A673 (cell line): ENCODE data around the gene LRP2. TPM values are rescaled to one million over a fixed set of nuclear protein-coding genes. Genes with fewer than 3 reads are reported as not detected.

Source experiments
- BruUV-seq: library from RNA; stranded (reverse); fragments of 400-500 nt; replicated peaks from 2 replicates; lab custom pipeline; 2021; lab: Mats Ljungman, UMichigan
- CTCF ChIA-PET: fragments of 300-600 bp; sonication (Branson Sonifier 250); formaldehyde crosslinking; loops from one replicate; lab custom pipeline; 2022; ENCODE audit warnings: antibody characterized with exemption; lab: Charles Lee
- POLR2A ChIA-PET: fragments of 300-600 bp; sonication (Branson Sonifier 250); formaldehyde crosslinking; loops from one replicate; lab custom pipeline; 2022; ENCODE audit warnings: antibody characterized with exemption; ENCODE audit not compliant: low non-redundant PET; lab: Charles Lee
- DNase-seq: peaks from one replicate; pipeline ENCODE4 v3.0.0-alpha.2; 2015; ENCODE audit warnings: low spot score
- H3K27ac ChIP-seq: fragments of 200-600 bp; sonication (generic); 2 replicates; pipeline ENCODE4 v1.5.1; 2016; ENCODE audit warnings: mixed run types, low read depth, mild to moderate bottlenecking, mixed read lengths, antibody characterized with exemption, low read length; ENCODE audit not compliant: poor library complexity, severe bottlenecking
- H3K27me3 ChIP-seq: fragments of 200-600 bp; sonication (generic); replicated peaks from 2 replicates; pipeline ENCODE4 v1.6.1; 2017; ENCODE audit warnings: mixed run types, low read depth, mild to moderate bottlenecking, mixed read lengths, antibody characterized with exemption, low read length; ENCODE audit not compliant: insufficient read depth, poor library complexity
- H3K36me3 ChIP-seq: fragments of 200-600 bp; sonication (generic); 2 replicates; pipeline ENCODE4 v1.6.1; 2016; ENCODE audit warnings: mixed run types, mild to moderate bottlenecking, mixed read lengths, antibody characterized with exemption, low read length; ENCODE audit not compliant: insufficient read depth, poor library complexity, severe bottlenecking
- H3K4me1 ChIP-seq: fragments of 200-600 bp; sonication (generic); 2 replicates; pipeline ENCODE4 v1.6.1; 2017; ENCODE audit warnings: mixed run types, mild to moderate bottlenecking, mixed read lengths, antibody characterized with exemption, low read length; ENCODE audit not compliant: insufficient read depth, poor library complexity, severe bottlenecking
- H3K4me3 ChIP-seq: fragments of 200-600 bp; sonication (generic); 2 replicates; pipeline ENCODE4 v1.5.1; 2016; ENCODE audit warnings: low read depth, mixed run types, mild to moderate bottlenecking, mixed read lengths, low read length; ENCODE audit not compliant: poor library complexity, severe bottlenecking
- H3K9me3 ChIP-seq: fragments of 200-600 bp; sonication (generic); 2 replicates; pipeline ENCODE4 v1.6.1; 2016; ENCODE audit warnings: mixed run types, low read depth, mild to moderate bottlenecking, mixed read lengths, antibody characterized with exemption, low read length; ENCODE audit not compliant: poor library complexity, severe bottlenecking
- EZH2 ChIP-seq: fragments of 200-600 bp; sonication (generic); IDR thresholded peaks from 2 replicates; pipeline ENCODE4 v1.6.1; 2017; ENCODE audit warnings: borderline replicate concordance, low read depth, mild to moderate bottlenecking, mixed read lengths, antibody characterized with exemption, low read length; ENCODE audit not compliant: poor library complexity, severe bottlenecking
- intact Hi-C: fragments of 100-400 bp; cut with micrococcal nuclease; formaldehyde crosslinking; loops from one replicate; pipeline ENCODE4 v1.10.0; 2022; ENCODE audit not compliant: unreplicated experiment
- total RNA-seq: library from RNA; stranded (reverse); gene quantifications from 2 replicates; pipeline ENCODE4 v1.2.3, GENCODE V29; 2021
- TF ChIP-seq, protein P1 (sequence below): fragments of 300-800, 200-600 bp; sonication (generic); conservative IDR thresholded peaks from 2 replicates; pipeline ENCODE4 v1.5.1; 2017; ENCODE audit warnings: low read depth, mild to moderate bottlenecking, antibody characterized with exemption, low read length, moderate library complexity, mixed read lengths

LRP2 gene
- total RNA-seq, 1 experiment from 2014 or later: 0.26 TPM

DNA sequence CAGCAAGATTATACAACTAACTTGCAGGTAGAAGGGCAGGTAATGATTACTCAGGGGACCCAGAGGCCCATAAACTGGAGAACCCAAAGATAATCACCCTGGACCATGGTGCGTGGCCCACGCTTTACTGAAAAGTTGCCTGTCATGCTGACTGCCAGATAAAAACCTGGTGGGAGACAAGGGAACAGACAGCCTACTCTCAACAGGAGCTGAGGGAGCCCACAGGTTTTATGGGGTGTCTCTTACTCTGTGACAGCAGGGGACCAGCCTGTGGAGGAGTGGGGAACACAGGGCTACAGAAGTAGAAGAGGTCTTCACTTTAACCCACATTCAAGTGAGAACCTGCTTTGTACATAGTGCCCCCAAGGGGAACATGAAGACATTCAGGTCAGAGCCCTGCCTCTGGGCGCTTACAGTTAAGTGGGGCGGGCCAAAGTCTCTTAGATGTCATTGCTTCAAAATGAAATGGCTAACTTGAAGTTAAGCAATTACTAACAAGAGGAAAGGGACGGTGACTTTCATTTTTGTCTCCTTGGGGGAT is 232.6 kb downstream of the LRP2 start:
- Histone ChIP-seq H3K27ac (no peak overlapping the region), H3K27me3 (peaks cover 2% of the 10 kb centered on the region), H3K9me3 (no peaks in the 10 kb centered on the region), H3K36me3 (no peaks in the 10 kb centered on the region), H3K4me1 (no peaks in the 10 kb centered on the region), H3K4me3 (no peak overlapping the region)
- ChIA-PET POLR2A (no interaction called here), CTCF (no interaction called here)
- DNase-seq: no peak
- no TSS peak for BruUV-seq
- TF ChIP-seq, protein P1, sequence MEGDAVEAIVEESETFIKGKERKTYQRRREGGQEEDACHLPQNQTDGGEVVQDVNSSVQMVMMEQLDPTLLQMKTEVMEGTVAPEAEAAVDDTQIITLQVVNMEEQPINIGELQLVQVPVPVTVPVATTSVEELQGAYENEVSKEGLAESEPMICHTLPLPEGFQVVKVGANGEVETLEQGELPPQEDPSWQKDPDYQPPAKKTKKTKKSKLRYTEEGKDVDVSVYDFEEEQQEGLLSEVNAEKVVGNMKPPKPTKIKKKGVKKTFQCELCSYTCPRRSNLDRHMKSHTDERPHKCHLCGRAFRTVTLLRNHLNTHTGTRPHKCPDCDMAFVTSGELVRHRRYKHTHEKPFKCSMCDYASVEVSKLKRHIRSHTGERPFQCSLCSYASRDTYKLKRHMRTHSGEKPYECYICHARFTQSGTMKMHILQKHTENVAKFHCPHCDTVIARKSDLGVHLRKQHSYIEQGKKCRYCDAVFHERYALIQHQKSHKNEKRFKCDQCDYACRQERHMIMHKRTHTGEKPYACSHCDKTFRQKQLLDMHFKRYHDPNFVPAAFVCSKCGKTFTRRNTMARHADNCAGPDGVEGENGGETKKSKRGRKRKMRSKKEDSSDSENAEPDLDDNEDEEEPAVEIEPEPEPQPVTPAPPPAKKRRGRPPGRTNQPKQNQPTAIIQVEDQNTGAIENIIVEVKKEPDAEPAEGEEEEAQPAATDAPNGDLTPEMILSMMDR: no peak
- TF ChIP-seq EZH2: no peak
- intact Hi-C loops: no loop called here

DNA sequence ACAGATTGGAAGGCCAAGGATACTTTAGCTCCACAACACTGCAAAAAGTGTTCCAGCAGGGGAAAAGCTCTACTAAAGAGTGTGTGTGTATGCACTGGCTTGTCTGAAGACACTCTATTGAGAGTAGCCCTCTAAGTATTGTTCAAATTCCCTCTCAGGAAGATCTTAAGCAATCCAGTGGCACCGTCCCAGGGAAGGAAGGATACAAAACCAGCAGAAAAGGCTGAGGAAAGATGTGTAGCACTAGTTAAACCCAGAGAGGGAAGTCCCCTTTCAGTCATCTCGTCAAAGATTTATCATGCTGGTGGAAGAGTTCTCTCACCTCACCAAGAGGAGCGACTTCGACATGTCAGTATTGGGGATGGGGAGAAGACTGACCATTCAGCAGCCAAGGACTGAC is 242.5 kb downstream of the LRP2 start:
- CTCF ChIA-PET: no interaction called here
- no TSS peak for BruUV-seq
- Histone ChIP-seq H3K4me1 (no peaks in the 10 kb centered on the region), H3K27ac (no peak overlapping the region), H3K36me3 (no peaks in the 10 kb centered on the region), H3K4me3 (no peak overlapping the region), H3K9me3 (no peaks in the 10 kb centered on the region), H3K27me3 (peaks cover 10% of the 10 kb centered on the region)
- no peak for DNase-seq
- TF ChIP-seq, protein P1: no peak
- TF ChIP-seq EZH2: no peak
- POLR2A ChIA-PET: no interaction called here
- intact Hi-C loops: loop anchor here (10.0 kb wide), 1 partner anchor 275 kb away; no protein-coding TSS in a partner anchor

DNA sequence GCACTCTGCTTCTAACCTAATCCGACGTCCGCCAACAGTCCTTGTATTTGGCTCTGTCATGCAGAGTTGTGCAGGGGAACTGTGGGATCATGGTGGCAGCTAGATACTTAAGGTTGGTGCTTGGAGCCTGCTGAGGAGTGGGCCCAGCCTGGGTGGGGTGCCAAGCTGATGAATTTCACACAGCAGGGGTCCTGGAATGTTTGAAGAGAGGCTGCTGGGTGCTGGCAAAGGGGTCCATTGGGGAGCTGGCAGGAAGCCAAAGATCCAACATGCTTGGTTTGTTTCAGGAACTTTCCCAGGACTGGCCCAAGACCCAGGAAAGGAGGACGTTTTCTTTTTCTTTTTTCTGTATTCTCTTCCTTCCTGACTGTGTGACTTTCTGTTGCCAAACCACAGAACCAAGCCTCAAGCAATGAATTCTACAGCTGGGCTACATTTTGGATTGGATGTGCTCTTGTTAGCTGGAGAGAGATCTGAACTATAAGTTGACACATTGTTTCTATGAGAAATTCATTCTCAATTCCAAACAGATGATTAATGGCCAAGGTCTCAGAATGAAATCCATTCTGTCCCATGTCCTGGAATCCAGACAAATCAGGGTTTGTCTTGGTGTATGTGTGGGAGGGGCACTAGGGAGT is 243.1 kb downstream of the LRP2 start:
- Histone ChIP-seq H3K36me3 (no peaks in the 10 kb centered on the region), H3K4me1 (no peaks in the 10 kb centered on the region), H3K27me3 (peaks cover 4% of the 10 kb centered on the region), H3K27ac (no peak overlapping the region), H3K9me3 (no peaks in the 10 kb centered on the region), H3K4me3 (no peak overlapping the region)
- intact Hi-C loops: loop anchor here (10.0 kb wide), 1 partner anchor 276 kb away; no protein-coding TSS in a partner anchor
- no peak for DNase-seq
- POLR2A ChIA-PET: no interaction called here
- CTCF ChIA-PET: no interaction called here
- no TSS peak for BruUV-seq
- TF ChIP-seq, protein P1: no peak
- no peak for TF ChIP-seq EZH2
